Activated CD4-positive, CD25-positive, alpha-beta regulatory T cell treated with anti-CD3 and anti-CD28 coated beads, Interleukin-2, amount 50 U/mL, for 16 hours (primary cell): ENCODE results near the gene EVC.

Experiments
- DNase-seq: peaks from one replicate; pipeline ENCODE4 v3.0.0-alpha.2; 2020; ENCODE audit warnings: low read depth, low spot score

EVC gene

GRCh38 chr4:5710961-5711478, at the start of gene EVC:
Gene EVC, plus strand, starts transcription at chr4:5711201. Its CDS starts 180 bp downstream, at chr4:5711381.
- DNase-seq = no peak

GRCh38 chr4:5661237-5661636, 49.8 kb upstream of the EVC start:
- no peak for DNase-seq

- DNase-seq = no peak
These were observed 48.4 kb upstream of the EVC start for GRCh38 chr4:5662555-5662954.

- no peak for DNase-seq
These were observed 46.2 kb upstream of the EVC start for GRCh38 chr4:5664778-5665177.

GRCh38 chr4:5666741-5667140, 44.3 kb upstream of the EVC start:
- no peak for DNase-seq

GRCh38 chr4:5676763-5677162, 34.2 kb upstream of the EVC start:
- no peak for DNase-seq

- DNase-seq = no peak
These were observed 32.0 kb upstream of the EVC start for GRCh38 chr4:5678977-5679376.

GRCh38 chr4:5683566-5683965, 27.4 kb upstream of the EVC start:
- DNase-seq = no peak

- DNase-seq = no peak
These were observed 25.7 kb upstream of the EVC start for GRCh38 chr4:5685296-5685695.

- no peak for DNase-seq
These were observed 24.7 kb upstream of the EVC start for GRCh38 chr4:5686338-5686737.

- DNase-seq = no peak
These were observed 21.9 kb upstream of the EVC start for GRCh38 chr4:5689065-5689464.

- DNase-seq = no peak
These were observed 19.4 kb upstream of the EVC start for GRCh38 chr4:5691491-5692132.

GRCh38 chr4:5693871-5694270, 17.1 kb upstream of the EVC start:
- no peak for DNase-seq

GRCh38 chr4:5696341-5696740, 14.7 kb upstream of the EVC start:
- DNase-seq = no peak

- DNase-seq = no peak
These were observed 10.5 kb upstream of the EVC start for GRCh38 chr4:5700459-5700858.

- DNase-seq = no peak
These were observed 9.0 kb upstream of the EVC start for GRCh38 chr4:5701971-5702370.

- no peak for DNase-seq
These were observed 7.2 kb upstream of the EVC start for GRCh38 chr4:5703831-5704230.

- DNase-seq = no peak
These were observed 6.7 kb upstream of the EVC start for GRCh38 chr4:5704276-5704675.

- no peak for DNase-seq
These were observed 5.2 kb upstream of the EVC start for GRCh38 chr4:5705647-5706320.

- no peak for DNase-seq
These were observed 4.3 kb upstream of the EVC start for GRCh38 chr4:5706486-5707290.

- DNase-seq = no peak
These were observed 3.6 kb upstream of the EVC start for GRCh38 chr4:5707366-5707765.

- no peak for DNase-seq
These were observed 3.1 kb upstream of the EVC start for GRCh38 chr4:5707778-5708448.
